Activated CD8-positive, alpha-beta memory T cell treated with anti-CD3 and anti-CD28 coated beads for 1 hour (primary cell): ENCODE data around the gene RAB33A.

Source experiments
- DNase-seq, 2 donors: peaks; one replicate each; pipeline ENCODE4 v3.0.0-alpha.2; 2020; ENCODE audit warnings: low read depth in 1 of 2; ENCODE audit errors: extremely low read depth in 1 of 2

Gene RAB33A

DNA sequence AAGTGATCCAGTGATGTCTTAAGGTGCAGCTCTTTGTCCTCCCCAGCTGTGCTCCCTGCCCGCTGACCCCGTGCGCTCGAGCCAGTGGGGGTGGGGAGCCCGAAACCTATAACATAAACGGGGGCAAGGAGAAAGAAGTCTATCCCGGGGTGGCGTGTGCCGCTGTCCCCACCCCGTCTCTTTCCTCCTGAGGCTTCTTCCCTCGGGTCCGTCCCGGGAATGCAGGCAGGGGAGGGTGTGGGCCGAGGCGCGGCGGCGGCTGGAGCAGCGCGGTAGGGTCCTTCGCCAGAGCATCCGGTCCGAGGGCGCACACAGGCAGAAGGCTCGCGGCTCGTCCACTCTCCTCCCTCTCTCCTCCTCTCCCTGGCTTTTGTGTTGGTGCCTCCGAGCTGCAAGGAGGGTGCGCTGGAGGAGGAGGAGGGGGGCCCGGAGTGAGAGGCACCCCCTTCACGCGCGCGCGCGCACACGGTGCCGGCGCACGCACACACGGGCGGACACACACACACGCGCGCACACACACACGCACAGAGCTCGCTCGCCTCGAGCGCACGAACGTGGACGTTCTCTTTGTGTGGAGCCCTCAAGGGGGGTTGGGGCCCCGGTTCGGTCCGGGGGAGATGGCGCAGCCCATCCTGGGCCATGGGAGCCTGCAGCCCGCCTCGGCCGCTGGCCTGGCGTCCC lies at the start of gene RAB33A:
TSS of gene RAB33A (plus strand) at position 517 of the 681 bp plus-strand sequence. CDS start at position 618, 101 bp downstream.
- peak in 1 of 2 donors; percentile 19 for DNase-seq

DNA sequence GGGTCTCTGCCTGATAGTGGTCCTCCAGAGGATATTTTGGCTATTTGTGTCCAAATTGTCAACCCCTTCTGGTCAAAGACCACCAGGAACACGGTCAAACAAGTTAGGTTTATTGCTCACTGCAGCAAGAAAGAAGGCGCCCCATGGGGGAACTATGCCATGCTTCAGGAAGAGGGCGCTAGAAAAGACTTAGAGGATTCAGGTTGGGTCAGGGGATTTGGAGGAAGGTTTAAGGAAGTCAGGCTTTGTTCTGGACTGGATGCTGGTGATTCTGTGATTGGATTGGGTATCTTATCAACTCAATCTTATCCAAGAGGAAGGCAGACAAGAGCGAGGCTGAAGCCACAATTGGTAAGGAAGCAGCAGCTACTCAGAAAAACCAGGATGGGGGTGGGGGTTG lies 47.2 kb upstream of the RAB33A start:
- no peak for DNase-seq

- no peak for DNase-seq
These were observed 46.5 kb upstream of the RAB33A start for GRCh38 chrX:130125091-130125874.

GRCh38 chrX:130130990-130131389 lies 40.8 kb upstream of the RAB33A start:
- no peak for DNase-seq

GRCh38 chrX:130136496-130136895 lies 35.3 kb upstream of the RAB33A start:
- DNase-seq = no peak

DNA sequence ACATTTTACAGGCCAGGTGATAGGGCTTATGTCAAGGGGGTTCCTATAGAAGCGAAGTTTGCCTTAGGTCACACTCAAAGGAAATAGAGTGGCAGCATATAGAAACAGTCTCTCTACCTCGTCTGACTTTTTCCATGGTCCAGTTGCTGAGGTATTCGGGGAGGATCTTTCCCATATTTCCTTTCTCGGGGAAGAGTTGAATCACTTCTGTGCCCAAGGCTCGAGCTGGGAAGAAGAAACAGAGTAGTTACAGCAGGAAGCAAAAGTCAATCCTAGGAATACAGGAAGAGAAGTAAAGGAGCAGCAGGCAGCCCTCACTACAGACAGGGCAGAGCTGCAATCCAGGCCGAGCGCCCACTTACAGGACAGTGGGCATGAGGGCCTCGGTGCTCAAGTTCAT lies 34.8 kb upstream of the RAB33A start:
- no peak for DNase-seq

DNA sequence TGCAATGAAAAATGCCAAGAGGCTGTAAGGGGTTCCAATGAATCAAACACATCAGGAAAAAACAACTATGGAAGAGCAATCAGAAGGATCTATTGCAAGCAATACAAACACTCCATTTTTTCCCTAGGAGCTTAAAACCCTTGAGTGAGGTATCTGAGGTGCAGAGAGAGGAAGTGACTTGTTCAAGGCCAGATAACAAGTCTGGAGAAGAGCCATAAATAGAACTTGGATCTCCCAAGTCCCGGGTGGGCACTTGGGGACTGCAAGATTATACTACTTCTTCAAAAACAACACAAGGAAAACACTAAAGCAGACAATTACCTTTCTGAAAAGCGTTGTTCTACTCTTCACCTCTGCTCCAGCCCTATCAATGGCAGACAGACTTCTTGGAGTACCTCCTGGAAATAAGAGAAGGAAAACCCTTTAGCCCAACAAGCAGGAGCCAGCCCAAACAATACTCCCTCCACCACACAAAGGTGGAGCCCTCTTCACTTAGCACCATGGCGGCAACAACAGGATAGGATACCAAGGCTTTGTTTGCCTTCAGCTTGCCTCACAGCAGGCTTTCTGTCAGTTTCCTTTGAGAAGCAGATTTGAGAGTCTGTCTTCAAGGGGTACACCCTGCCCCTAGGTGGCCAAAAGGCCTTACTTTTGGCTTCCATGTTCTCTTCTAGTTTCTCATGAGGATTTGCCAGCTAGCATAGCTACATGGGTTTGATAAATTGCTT lies 32.1 kb upstream of the RAB33A start:
- no peak for DNase-seq

- no peak for DNase-seq
These were observed 27.3 kb upstream of the RAB33A start for GRCh38 chrX:130144509-130144908.

DNA sequence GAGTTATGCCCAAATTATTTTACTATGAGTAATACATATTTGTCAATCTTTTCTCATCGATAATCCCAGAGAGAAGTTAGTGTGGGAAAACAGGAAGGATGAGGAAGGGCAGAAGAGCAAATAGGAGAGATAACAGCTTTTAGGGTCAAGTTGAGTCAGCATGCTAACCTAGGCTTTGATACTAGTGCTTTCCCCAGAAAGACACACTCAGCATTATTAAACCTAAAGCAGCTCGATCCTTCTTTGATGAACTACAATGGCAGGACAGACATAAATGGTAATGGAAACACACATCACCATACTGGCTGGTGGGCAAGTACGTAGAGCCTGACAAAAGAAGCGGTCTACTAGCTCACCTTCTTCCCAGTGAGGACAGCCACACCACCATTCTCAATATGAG lies 26.6 kb upstream of the RAB33A start:
- no peak for DNase-seq

GRCh38 chrX:130147631-130148030 lies 24.1 kb upstream of the RAB33A start:
- DNase-seq = no peak

DNA sequence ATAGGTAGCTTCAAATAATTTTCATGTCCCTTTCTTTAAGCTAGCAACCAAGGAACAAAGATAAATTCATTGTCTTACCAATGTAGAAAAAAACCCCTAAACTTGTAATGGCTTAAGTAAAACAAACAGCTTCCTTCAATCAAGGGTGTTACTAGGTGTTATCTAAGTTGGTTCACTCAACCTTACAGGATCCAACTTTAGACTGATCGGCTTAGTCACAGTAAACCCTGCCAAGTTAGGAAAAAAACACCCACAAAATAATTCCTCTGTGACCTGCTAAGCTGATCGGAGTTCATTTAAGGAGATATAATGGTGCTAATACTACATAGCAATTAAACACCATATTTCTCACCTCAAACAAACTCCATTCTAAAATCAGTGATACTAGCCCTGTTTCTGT lies 16.2 kb upstream of the RAB33A start:
- no peak for DNase-seq

DNA sequence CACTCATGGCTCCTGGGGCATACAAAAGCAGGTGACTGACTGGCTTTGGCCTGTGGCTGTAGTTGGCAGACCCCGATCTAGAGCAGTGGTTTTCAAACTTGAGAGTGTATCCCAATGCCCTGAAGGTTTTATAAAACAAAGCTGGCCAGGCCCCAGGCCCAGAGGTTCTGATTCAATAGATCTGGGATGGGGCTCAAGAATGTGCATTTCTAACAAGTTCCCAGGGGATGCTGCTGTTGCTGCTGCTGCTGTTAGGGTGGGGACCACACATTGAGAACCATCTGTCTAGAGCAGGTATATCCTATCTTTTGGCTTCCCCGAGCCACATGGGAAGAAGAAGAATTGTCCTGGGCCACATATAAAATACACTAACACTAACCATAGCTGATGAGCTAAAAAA lies 13.5 kb upstream of the RAB33A start:
- no peak for DNase-seq

DNA sequence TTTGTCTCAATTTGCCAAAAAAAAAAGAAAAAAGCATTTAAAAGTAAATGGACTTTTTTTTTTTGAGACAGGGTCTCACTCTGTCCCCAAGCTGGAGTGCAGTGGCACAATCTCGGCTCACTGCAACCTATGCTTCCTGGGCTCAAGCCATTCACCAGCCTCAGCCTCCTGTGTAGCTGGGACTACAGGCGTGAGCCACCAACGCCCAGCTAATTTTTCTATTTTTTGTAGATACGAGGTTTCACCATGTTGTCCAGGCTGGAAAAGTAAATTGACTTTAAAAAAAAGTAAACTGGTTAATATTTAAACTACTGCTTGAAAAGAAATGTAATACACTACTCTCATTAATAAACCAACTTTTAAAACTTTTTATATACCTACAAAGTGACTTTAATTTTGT lies 12.0 kb upstream of the RAB33A start:
- no peak for DNase-seq

GRCh38 chrX:130162094-130162735 lies 9.5 kb upstream of the RAB33A start:
- DNase-seq = no peak

DNA sequence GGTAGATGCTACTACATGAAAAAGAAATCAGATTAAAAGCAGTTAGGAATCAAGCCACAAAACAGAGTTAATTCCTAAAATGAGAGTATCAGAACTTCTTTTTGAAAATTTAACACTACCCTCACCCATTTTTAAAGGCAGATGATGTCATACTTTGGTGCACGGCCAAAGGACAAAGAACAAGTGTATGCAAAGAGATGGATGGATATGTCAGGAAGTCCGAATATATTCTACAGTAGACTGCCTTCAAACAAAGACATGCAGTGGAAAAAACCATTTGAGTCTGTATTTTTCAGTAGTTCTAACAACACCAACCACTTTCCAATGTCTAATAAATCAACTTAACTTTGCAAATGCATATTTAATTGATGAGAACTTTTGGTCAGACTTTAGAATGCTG lies 8.4 kb upstream of the RAB33A start:
- DNase-seq = no peak

DNA sequence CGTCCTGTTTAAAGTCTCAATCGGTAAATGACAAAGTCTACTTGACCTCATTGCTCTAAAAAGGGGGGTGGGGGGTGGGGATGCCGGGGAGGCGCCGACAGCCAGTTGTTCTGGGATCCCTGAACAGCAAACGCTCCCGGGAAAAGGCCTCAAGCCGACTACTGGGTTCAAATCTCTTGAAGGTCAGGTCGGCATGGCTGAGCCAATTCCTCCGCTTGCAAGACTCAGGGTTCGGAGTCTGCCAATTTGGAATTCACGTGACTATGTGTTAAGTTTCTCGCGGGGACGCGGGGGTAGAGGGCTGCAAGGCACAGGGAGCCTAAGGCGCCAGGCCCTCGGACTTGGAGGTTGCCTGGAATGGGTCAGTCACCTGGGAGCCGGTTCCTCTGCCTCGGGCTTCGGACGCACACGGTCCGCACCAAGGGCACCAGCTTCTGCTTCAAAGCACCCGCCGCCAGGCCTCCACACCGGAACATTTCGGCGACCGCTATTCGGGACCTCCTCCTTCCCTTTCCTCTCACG lies 6.5 kb upstream of the RAB33A start:
- no peak for DNase-seq

GRCh38 chrX:130165703-130166502 lies 5.9 kb upstream of the RAB33A start, which contains the start of gene AIFM1:
Gene AIFM1, minus strand, starts transcription at chrX:130165841. Its CDS starts 185 bp downstream, at chrX:130165656.
- peak; percentile 74 to 76 for DNase-seq

DNA sequence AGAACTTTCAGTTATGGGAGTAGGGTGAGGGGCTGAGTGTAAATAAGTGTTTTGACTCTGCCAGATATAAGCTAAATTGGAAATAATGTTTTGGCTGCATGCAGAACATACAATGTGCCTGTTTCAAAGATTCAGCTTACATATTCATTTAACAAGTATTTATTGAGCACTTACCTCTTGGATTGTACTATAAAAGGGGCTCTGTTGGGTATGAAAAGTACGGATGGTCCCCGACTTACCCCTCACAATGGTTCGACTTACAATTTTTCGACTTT lies 5.3 kb upstream of the RAB33A start:
- DNase-seq = no peak

- no peak for DNase-seq
These were observed 4.7 kb upstream of the RAB33A start for GRCh38 chrX:130167040-130167439.

DNA sequence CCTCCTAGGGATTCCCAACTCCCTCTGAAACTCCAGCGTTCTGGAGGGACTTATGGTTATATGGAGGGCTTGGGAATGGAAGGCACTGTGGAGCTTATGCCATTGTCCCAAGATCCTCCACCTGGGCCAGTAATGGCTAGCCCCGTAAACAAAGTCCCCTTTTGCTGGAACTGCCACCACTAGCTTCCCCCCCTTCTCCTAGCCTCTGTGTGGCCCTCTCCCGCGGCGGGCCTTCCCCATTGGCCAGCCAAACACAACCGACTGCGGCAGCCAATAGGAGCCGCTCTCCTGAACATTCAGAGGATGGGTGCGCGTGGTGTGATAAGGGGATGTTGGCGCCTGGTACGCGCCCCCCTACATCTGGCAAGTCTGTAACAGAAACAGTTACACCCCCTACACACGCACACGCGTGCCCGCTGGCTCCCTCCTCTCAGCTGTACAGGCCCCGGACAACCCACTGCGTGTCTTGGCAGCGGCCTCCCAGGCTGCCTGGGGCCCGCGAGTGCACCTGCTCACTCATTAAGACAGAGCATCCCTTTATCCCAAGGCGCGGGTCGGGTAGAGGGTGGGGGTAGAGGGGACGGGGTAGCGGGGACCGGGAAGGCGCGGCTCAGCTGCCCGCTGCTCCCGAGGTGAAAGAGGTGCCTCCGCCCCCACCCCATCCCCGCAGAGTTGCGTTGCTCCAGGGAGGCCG lies 863 bp upstream of the RAB33A start:
- DNase-seq = peak; percentile 33 to 34
